Neutrophil (primary cell): ENCODE data around the gene SERPINE2.

Experiments used
- H3K27ac ChIP-seq: fragments of 200-600 bp; sonication (generic); 2 replicates; pipeline ENCODE4 v1.5.1; 2016; ENCODE audit warnings: mild to moderate bottlenecking, moderate library complexity
- H3K27me3 ChIP-seq: fragments of 200-600 bp; sonication (generic); 2 replicates; pipeline ENCODE4 v1.6.0; 2016; ENCODE audit warnings: mild to moderate bottlenecking
- H3K36me3 ChIP-seq: fragments of 200-600 bp; sonication (generic); 2 replicates; pipeline ENCODE4 v1.5.1; 2017
- H3K4me1 ChIP-seq, 2 experiments: fragments of 200-600 bp in 1 of 2; sonication (generic) in 1 of 2; 1 replicate in 1 of 2; 2 replicates in 1 of 2; pipeline versions ENCODE4 v1.5.1 to v1.6.1; 2013 to 2016; ENCODE audit warnings: low read depth in 1 of 2, low read length in 1 of 2, mild to moderate bottlenecking in 1 of 2, moderate library complexity in 1 of 2; ENCODE audit not compliant: control insufficient read depth in 1 of 2, insufficient read depth in 1 of 2
- H3K4me3 ChIP-seq, 2 experiments: fragments of 200-600 bp in 1 of 2; sonication (generic) in 1 of 2; 1 replicate in 1 of 2; 2 replicates in 1 of 2; pipeline ENCODE4 v1.5.1; 2013 to 2016; ENCODE audit warnings: low read depth in 1 of 2, low read length in 1 of 2, mild to moderate bottlenecking in 1 of 2, moderate library complexity in 1 of 2
- H3K9me3 ChIP-seq: fragments of 200-600 bp; sonication (generic); 2 replicates; pipeline ENCODE4 v1.5.1; 2016
- TF ChIP-seq, protein P1 (sequence below): fragments of 200-600 bp; sonication (generic); IDR thresholded peaks from 2 replicates; pipeline ENCODE4 v1.5.1; 2016; ENCODE audit warnings: antibody characterized with exemption

The SERPINE2 gene

DNA sequence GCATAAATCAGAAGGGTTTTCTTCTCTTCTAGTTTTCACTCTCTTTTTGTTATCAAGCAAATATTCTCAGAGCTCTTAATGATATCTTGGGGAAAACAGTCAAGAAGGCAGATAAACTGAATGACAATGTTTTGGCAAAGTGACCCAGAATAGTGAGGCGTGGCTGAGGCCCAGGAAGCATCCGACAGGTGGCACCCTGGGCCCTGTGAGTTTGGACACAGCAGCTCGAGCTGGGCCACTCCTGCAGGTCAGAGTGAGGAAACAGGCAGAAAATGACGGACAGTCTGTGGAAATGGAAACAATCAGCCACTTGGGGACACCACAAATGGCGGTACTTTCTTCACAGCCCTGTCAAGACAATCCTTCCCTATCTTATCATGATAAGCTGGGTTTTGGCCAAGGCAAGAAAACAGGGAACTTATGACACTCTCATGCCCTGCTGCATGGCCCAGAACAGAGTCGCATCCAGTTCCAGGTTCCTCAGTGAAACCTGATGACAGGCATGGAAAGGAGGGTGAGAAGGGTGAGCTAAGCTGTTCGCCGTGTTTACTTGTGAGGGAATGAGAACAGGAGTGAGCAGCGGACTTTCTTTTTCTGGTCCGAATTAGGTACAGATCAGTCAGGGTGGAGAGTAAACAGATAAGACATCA is 49.8 kb downstream of the SERPINE2 start:
- no peaks in the 10 kb centered on the region for H3K27me3 ChIP-seq
- H3K4me1 ChIP-seq = no peaks in the 10 kb centered on the region
- H3K36me3 ChIP-seq = no peaks in the 10 kb centered on the region
- no peak overlapping the region for H3K27ac ChIP-seq
- no peaks in the 10 kb centered on the region for H3K9me3 ChIP-seq
- TF ChIP-seq, protein P1, sequence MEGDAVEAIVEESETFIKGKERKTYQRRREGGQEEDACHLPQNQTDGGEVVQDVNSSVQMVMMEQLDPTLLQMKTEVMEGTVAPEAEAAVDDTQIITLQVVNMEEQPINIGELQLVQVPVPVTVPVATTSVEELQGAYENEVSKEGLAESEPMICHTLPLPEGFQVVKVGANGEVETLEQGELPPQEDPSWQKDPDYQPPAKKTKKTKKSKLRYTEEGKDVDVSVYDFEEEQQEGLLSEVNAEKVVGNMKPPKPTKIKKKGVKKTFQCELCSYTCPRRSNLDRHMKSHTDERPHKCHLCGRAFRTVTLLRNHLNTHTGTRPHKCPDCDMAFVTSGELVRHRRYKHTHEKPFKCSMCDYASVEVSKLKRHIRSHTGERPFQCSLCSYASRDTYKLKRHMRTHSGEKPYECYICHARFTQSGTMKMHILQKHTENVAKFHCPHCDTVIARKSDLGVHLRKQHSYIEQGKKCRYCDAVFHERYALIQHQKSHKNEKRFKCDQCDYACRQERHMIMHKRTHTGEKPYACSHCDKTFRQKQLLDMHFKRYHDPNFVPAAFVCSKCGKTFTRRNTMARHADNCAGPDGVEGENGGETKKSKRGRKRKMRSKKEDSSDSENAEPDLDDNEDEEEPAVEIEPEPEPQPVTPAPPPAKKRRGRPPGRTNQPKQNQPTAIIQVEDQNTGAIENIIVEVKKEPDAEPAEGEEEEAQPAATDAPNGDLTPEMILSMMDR = no peak
- H3K4me3 ChIP-seq = no peak overlapping the region

DNA sequence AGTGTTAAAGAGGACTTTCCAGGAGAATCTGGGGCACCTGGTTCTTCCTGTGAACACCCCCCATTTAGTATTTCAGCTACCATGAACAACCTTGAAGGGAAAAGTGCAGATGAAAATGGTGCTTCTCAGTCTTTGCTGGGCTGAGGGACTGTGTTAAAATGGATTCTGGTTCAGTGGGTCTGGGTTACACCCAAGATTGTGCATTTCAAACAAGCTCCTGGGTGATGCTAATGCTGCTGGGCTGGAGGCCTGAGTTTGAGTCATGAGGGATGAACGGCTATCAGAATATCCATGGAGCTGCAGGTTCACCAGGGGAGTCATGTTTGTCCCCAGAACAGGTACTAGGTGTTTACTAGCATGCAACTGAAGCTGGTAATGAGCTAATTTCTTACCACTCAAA is 57.8 kb downstream of the SERPINE2 start:
- TF ChIP-seq, protein P1 = no peak
- Histone ChIP-seq H3K4me3 (no peak overlapping the region), H3K27ac (no peak overlapping the region), H3K27me3 (no peaks in the 10 kb centered on the region), H3K9me3 (no peaks in the 10 kb centered on the region), H3K36me3 (no peaks in the 10 kb centered on the region), H3K4me1 (peaks cover 0 to 4% of the 10 kb centered on the region in 2 experiments)

DNA sequence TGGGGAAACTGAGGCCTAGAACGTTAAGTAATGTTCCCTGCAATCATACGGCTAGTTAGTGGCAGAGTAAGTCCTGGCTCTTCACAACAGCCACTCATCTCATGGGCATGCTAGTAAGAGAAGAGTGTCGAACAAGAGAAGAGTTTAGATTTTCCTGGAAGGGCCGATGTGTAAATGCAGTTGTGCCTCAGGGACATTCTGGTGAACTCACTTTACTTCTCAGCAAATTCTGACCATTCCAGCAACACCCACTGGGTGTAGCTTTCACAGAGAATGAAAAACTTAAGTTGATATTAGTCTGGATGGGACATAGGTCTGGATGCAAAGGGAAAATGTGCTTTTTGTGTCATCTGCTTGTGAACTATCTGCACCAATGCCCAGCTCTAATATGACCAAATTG is 58.3 kb downstream of the SERPINE2 start:
- no peaks in the 10 kb centered on the region for H3K36me3 ChIP-seq
- TF ChIP-seq, protein P1 = no peak

GRCh38 chr2:223980397-223980735 is 58.7 kb downstream of the SERPINE2 start:
- no peak overlapping the region for H3K27ac ChIP-seq
- TF ChIP-seq, protein P1 = no peak
- H3K36me3 ChIP-seq = no peaks in the 10 kb centered on the region
- H3K27me3 ChIP-seq = no peaks in the 10 kb centered on the region
- no peaks in the 10 kb centered on the region for H3K9me3 ChIP-seq
- no peak overlapping the region for H3K4me3 ChIP-seq
- peaks cover 0 to 4% of the 10 kb centered on the region in 2 experiments for H3K4me1 ChIP-seq

More for the DNA sequence above, 58.3 kb downstream of the SERPINE2 start:
- Histone ChIP-seq H3K27ac (no peak overlapping the region), H3K4me3 (no peak overlapping the region), H3K4me1 (peaks cover 0 to 4% of the 10 kb centered on the region in 2 experiments), H3K27me3 (no peaks in the 10 kb centered on the region), H3K9me3 (no peaks in the 10 kb centered on the region)

DNA sequence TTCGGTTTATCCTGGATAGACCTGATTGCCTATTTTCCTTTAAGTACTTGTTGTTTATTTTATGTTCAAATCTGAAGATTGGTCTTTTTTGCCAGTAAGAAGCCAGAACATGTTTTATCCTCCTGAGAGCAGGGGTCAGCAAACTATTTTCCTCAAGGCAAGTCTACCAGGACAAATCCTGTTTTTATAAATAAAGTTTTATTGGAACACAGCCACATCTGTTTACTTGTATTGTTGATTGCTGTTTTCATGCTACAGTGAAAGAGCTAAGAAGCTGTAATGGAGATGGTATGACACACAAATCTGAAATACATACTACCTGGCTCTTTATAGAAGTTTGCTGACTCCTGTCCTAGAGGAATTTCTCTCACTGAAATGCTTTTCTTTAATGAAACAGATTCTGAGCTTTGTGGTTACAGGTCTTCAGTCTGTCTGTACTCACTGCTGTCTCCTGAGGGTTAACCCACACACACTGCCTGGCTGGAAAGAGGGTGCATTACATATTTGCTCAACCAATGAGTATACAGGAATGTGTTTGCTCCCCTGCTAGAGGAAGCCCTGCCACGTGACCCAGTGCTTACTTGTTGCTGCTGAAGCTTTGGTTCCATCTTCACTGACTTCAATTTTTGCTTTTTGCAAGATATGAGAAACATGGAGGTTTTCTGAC is 59.2 kb downstream of the SERPINE2 start:
- no peak overlapping the region for H3K27ac ChIP-seq
- no peaks in the 10 kb centered on the region for H3K9me3 ChIP-seq
- no peak overlapping the region for H3K4me3 ChIP-seq
- peaks cover 0 to 4% of the 10 kb centered on the region in 2 experiments for H3K4me1 ChIP-seq
- no peaks in the 10 kb centered on the region for H3K36me3 ChIP-seq
- H3K27me3 ChIP-seq = no peaks in the 10 kb centered on the region
- TF ChIP-seq, protein P1 = no peak
